GM12891 (cell line): ENCODE measurements around the gene POC1A.
A peak's percentile ranks its signal among the peaks of the same experiment; 100 is the strongest.

Experiments used
- DNase-seq: peaks from one replicate; pipeline ENCODE4 v3.0.0; 2011; ENCODE audit warnings: low spot score; ENCODE audit not compliant: insufficient read length
- FAIRE-seq: peaks from 2 replicates; lab custom pipeline; 2011; peaks lifted over from hg19 to GRCh38; lab: Jason Lieb, UNC
- PAX5 ChIP-seq: IDR thresholded peaks from 2 replicates; pipeline ENCODE4 v1.6.1; 2011; ENCODE audit warnings: low read length, moderate library complexity, mild to moderate bottlenecking; ENCODE audit not compliant: insufficient read depth, severe bottlenecking
- POLR2A ChIP-seq: IDR thresholded peaks from 2 replicates; pipeline ENCODE4 v1.6.1; 2011; ENCODE audit warnings: low read depth, low read length, control low read depth
- POLR2AphosphoS5 ChIP-seq: IDR thresholded peaks from 2 replicates; pipeline ENCODE4 v1.6.1; 2011; ENCODE audit warnings: low read depth, low read length, control low read depth
- POU2F2 ChIP-seq: IDR thresholded peaks from 2 replicates; pipeline ENCODE4 v1.6.1; 2011; ENCODE audit warnings: low read depth, mild to moderate bottlenecking, control low read depth, low read length, moderate library complexity
- SPI1 ChIP-seq: IDR thresholded peaks from 2 replicates; pipeline ENCODE4 v1.6.1; 2011; ENCODE audit warnings: low read depth, low read length, control low read depth
- TAF1 ChIP-seq: IDR thresholded peaks from 2 replicates; pipeline ENCODE4 v1.6.1; 2011; ENCODE audit warnings: low read depth, low read length, control low read depth

Gene POC1A

GRCh38 chr3:52053307-52054304 is 100.6 kb downstream of the POC1A start:
- FAIRE-seq, result peak; percentile 82
- no peak for DNase-seq
- TF ChIP-seq TAF1 (no peak), POU2F2 (no peak), PAX5 (no peak), SPI1 (no peak), POLR2AphosphoS5 (no peak)

- FAIRE-seq (no peak), DNase-seq (no peak)
- TF ChIP-seq POU2F2, result no peak
- peak; percentile 41; the same call in 1 of the 2 replicates for TF ChIP-seq SPI1
- TF ChIP-seq POLR2A, result no peak
- TF ChIP-seq TAF1, result no peak
- TF ChIP-seq PAX5, result no peak
- TF ChIP-seq POLR2AphosphoS5, result no peak
Measured at GRCh38 chr3:52052831-52053306, 101.4 kb downstream of the POC1A start.

- FAIRE-seq, result no peak
- TF ChIP-seq POU2F2 (no peak), TAF1 (no peak), POLR2A (no peak), PAX5 (no peak), POLR2AphosphoS5 (no peak), SPI1 (no peak)
- DNase-seq, result no peak
Measured at GRCh38 chr3:52051444-52051843, 102.8 kb downstream of the POC1A start.

GRCh38 chr3:52050571-52050970 is 103.7 kb downstream of the POC1A start:
- TF ChIP-seq PAX5 (no peak), POU2F2 (no peak), SPI1 (no peak), POLR2A (no peak), TAF1 (no peak), POLR2AphosphoS5 (no peak)
- FAIRE-seq (no peak), DNase-seq (no peak)

- TF ChIP-seq POLR2AphosphoS5, result no peak
- no peak for DNase-seq
- no peak for FAIRE-seq
Measured at GRCh38 chr3:52049503-52049902, 104.7 kb downstream of the POC1A start.

GRCh38 chr3:52047295-52047960 is 106.8 kb downstream of the POC1A start:
- FAIRE-seq, result no peak
- TF ChIP-seq TAF1 (no peak), SPI1 (no peak), POLR2AphosphoS5 (no peak), POU2F2 (no peak), POLR2A (no peak), PAX5 (no peak)
- no peak for DNase-seq

- DNase-seq (no peak), FAIRE-seq (no peak)
- TF ChIP-seq POLR2AphosphoS5 (no peak), TAF1 (no peak)
Measured at GRCh38 chr3:52046902-52047239, 107.4 kb downstream of the POC1A start.

- DNase-seq (no peak), FAIRE-seq (no peak)
- TF ChIP-seq POU2F2, result no peak
Measured at GRCh38 chr3:52046186-52046901, 107.9 kb downstream of the POC1A start.

GRCh38 chr3:52044869-52045619 is 109.2 kb downstream of the POC1A start:
- DNase-seq (no peak), FAIRE-seq (peak; percentile 35)
- TF ChIP-seq SPI1 (no peak), TAF1 (no peak), PAX5 (no peak), POLR2A (no peak), POLR2AphosphoS5 (no peak), POU2F2 (no peak)
